Neural cell (in vitro differentiated cells): Measurements from ENCODE around the gene RAP1GAP2. TPM values are rescaled to one million over a fixed set of nuclear protein-coding genes. Genes with fewer than 3 reads are reported as not detected.
A peak's percentile ranks its signal among the peaks of the same experiment; 100 is the strongest.

ENCODE experiments used
- H2AFZ ChIP-seq: fragments of 200-600, 300-800 bp; sonication (generic), shearing (Covaris generic); 2 replicates; pipeline ENCODE4 v1.6.0; 2014; ENCODE audit warnings: low read depth, mild to moderate bottlenecking, antibody characterized with exemption, low read length, moderate library complexity
- H3F3A ChIP-seq: fragments of 200-600 bp; shearing (Covaris generic); 2 replicates; pipeline ENCODE4 v1.6.1; 2016; ENCODE audit warnings: mild to moderate bottlenecking, moderate library complexity, mixed read lengths, antibody characterized with exemption, low read length; ENCODE audit not compliant: insufficient read depth, poor library complexity, severe bottlenecking
- H3K27ac ChIP-seq: fragments of 200-600, 300-800 bp; sonication (generic), shearing (Covaris generic); 2 replicates; pipeline ENCODE4 v1.5.1; 2014; ENCODE audit warnings: mild to moderate bottlenecking, low read length, moderate library complexity
- H3K27me3 ChIP-seq: fragments of 300-800, 200-600 bp; sonication (generic), shearing (Covaris generic); 2 replicates; pipeline ENCODE4 v1.6.0; 2014; ENCODE audit warnings: mild to moderate bottlenecking, low read depth, low read length, moderate library complexity; ENCODE audit not compliant: insufficient read depth
- H3K36me3 ChIP-seq: fragments of 300-800, 200-600 bp; sonication (generic), shearing (Covaris generic); 2 replicates; pipeline ENCODE4 v1.5.1; 2014; ENCODE audit warnings: mild to moderate bottlenecking, antibody characterized with exemption, low read length, moderate library complexity; ENCODE audit not compliant: insufficient read depth
- H3K4me2 ChIP-seq: fragments of 300-800, 200-600 bp; sonication (generic), shearing (Covaris generic); 2 replicates; pipeline ENCODE4 v1.6.0; 2014; ENCODE audit warnings: mild to moderate bottlenecking, low read length
- H3K4me3 ChIP-seq: fragments of 300-800, 200-600 bp; sonication (generic), shearing (Covaris generic); 2 replicates; pipeline ENCODE4 v1.5.1; 2014; ENCODE audit warnings: mild to moderate bottlenecking, low read length, moderate library complexity
- H3K79me2 ChIP-seq: fragments of 200-600 bp; shearing (Covaris generic); replicated peaks from 2 replicates; pipeline ENCODE4 v1.6.0; 2014; ENCODE audit warnings: mild to moderate bottlenecking, low read length, moderate library complexity; ENCODE audit not compliant: insufficient read depth
- H3K9ac ChIP-seq: fragments of 300-800, 200-600 bp; sonication (generic), shearing (Covaris generic); 2 replicates; pipeline ENCODE4 v1.6.1; 2016; ENCODE audit warnings: mild to moderate bottlenecking, low read length, mixed read lengths
- H3K9me2 ChIP-seq: fragments of 200-600 bp; shearing (Covaris generic); 2 replicates; pipeline ENCODE4 v1.6.1; 2016; ENCODE audit warnings: mild to moderate bottlenecking, low read length, mixed read lengths; ENCODE audit not compliant: insufficient read depth
- H3K9me3 ChIP-seq: fragments of 200-600, 300-800 bp; sonication (generic), shearing (Covaris generic); 2 replicates; pipeline ENCODE4 v1.6.1; 2016; ENCODE audit warnings: mild to moderate bottlenecking, mixed run types, low read length, moderate library complexity, mixed read lengths
- H4K20me1 ChIP-seq: fragments of 200-600 bp; shearing (Covaris generic); 2 replicates; pipeline ENCODE4 v1.6.1; 2016; ENCODE audit warnings: mild to moderate bottlenecking, mixed run types; ENCODE audit not compliant: insufficient read depth
- CTCF ChIP-seq: fragments of 450-650 bp; IDR thresholded peaks from 2 replicates; pipeline ENCODE4 v1.5.1; 2014; ENCODE audit warnings: antibody characterized with exemption, mild to moderate bottlenecking, moderate library complexity; ENCODE audit not compliant: poor library complexity, severe bottlenecking
- EP300 ChIP-seq: fragments of 450-650 bp; conservative IDR thresholded peaks from 2 replicates; pipeline ENCODE4 v1.6.1; 2014; ENCODE audit warnings: antibody characterized with exemption, mild to moderate bottlenecking, moderate library complexity; ENCODE audit not compliant: poor library complexity, severe bottlenecking
- EZH2 ChIP-seq: fragments of 200-600, 300-800 bp; shearing (Covaris generic), sonication (generic); IDR thresholded peaks from 2 replicates; pipeline ENCODE4 v1.6.1; 2014; ENCODE audit warnings: antibody characterized with exemption, low read length, borderline replicate concordance, mild to moderate bottlenecking; ENCODE audit not compliant: insufficient read depth, poor library complexity, severe bottlenecking
- MXI1 ChIP-seq: fragments of 450-650 bp; conservative IDR thresholded peaks from 2 replicates; pipeline ENCODE4 v1.6.1; 2014; ENCODE audit warnings: antibody characterized with exemption, mild to moderate bottlenecking; ENCODE audit not compliant: poor library complexity, severe bottlenecking
- POLR2AphosphoS5 ChIP-seq: IDR thresholded peaks from 2 replicates; pipeline ENCODE4 v1.6.1; 2012
- RAD21 ChIP-seq: fragments of 450-650 bp; conservative IDR thresholded peaks from 2 replicates; pipeline ENCODE4 v1.6.1; 2014; ENCODE audit warnings: antibody characterized with exemption, mild to moderate bottlenecking, moderate library complexity
- REST ChIP-seq: IDR thresholded peaks from 2 replicates; pipeline ENCODE4 v1.6.1; 2012; ENCODE audit warnings: borderline replicate concordance
- SMC3 ChIP-seq: fragments of 450-650 bp; conservative IDR thresholded peaks from 2 replicates; pipeline ENCODE4 v1.6.1; 2014; ENCODE audit warnings: antibody characterized with exemption, mild to moderate bottlenecking, moderate library complexity; ENCODE audit not compliant: poor library complexity
- TAF1 ChIP-seq: IDR thresholded peaks from 2 replicates; pipeline ENCODE4 v1.6.1; 2012; ENCODE audit warnings: low read depth
- polyA plus RNA-seq: library from polyadenylated mRNA; depleted of rRNA; stranded (reverse); fragments of >200 nt; gene quantifications from 2 replicates; pipeline ENCODE4 v1.2.3, GENCODE V29; 2014

The RAP1GAP2 gene
- polyA plus RNA-seq, 1 donor from 2014 or later, result 14.8 TPM

- Histone ChIP-seq H3K27me3 (no peaks in the 10 kb centered on the region), H3K9me2 (no peaks in the 10 kb centered on the region), H3K9me3 (no peaks in the 10 kb centered on the region), H2AFZ (no peak overlapping the region), H3K4me2 (no peak overlapping the region), H4K20me1 (no peaks in the 10 kb centered on the region), H3K36me3 (no peaks in the 10 kb centered on the region), H3K9ac (no peak overlapping the region), H3K4me3 (no peak overlapping the region), H3F3A (no peaks in the 10 kb centered on the region), H3K27ac (no peak overlapping the region), H3K79me2 (no peaks in the 10 kb centered on the region)
- peak; percentile 74 for TF ChIP-seq RAD21
- peak; percentile 79 for TF ChIP-seq CTCF
- TF ChIP-seq SMC3, result peak; percentile 68
- TF ChIP-seq MXI1, result no peak
Measured at GRCh38 chr17:2828397-2829038, 32.3 kb downstream of the RAP1GAP2 start.

GRCh38 chr17:2830678-2831077 is 34.4 kb downstream of the RAP1GAP2 start:
- H3K27ac ChIP-seq, result no peak overlapping the region
- TF ChIP-seq RAD21, result no peak
- no peak for TF ChIP-seq SMC3
- no peak for TF ChIP-seq REST
- TF ChIP-seq POLR2AphosphoS5, result no peak
- TF ChIP-seq CTCF, result no peak
- TF ChIP-seq EZH2, result no peak
- no peak for TF ChIP-seq TAF1
- TF ChIP-seq MXI1, result no peak
- no peak for TF ChIP-seq EP300
- no peaks in the 10 kb centered on the region for H3K79me2 ChIP-seq
- no peak overlapping the region for H2AFZ ChIP-seq
- no peaks in the 10 kb centered on the region for H3K9me3 ChIP-seq
- no peaks in the 10 kb centered on the region for H3K27me3 ChIP-seq
- H3K9ac ChIP-seq, result no peak overlapping the region
- H3K4me3 ChIP-seq, result no peak overlapping the region
- H3K36me3 ChIP-seq, result no peaks in the 10 kb centered on the region
- no peaks in the 10 kb centered on the region for H3F3A ChIP-seq
- H3K4me2 ChIP-seq, result no peak overlapping the region
- no peaks in the 10 kb centered on the region for H3K9me2 ChIP-seq
- no peaks in the 10 kb centered on the region for H4K20me1 ChIP-seq
